IMR-90 (cell line): ENCODE data around the gene LGALS3.
A peak's percentile ranks its signal among the peaks of the same experiment; 100 is the strongest.

Source experiments
- BHLHE40 ChIP-seq: fragments of 150-350 bp; IDR thresholded peaks from 2 replicates; pipeline ENCODE4 v1.6.1; 2016; ENCODE audit warnings: mild to moderate bottlenecking, low read depth, low read length
- CEBPB ChIP-seq: IDR thresholded peaks from 2 replicates; pipeline ENCODE4 v1.6.1; 2012; ENCODE audit warnings: low read depth, low read length, improper control_type of control experiment
- FOS ChIP-seq: fragments of 150-350 bp; IDR thresholded peaks from 2 replicates; pipeline ENCODE4 v1.6.1; 2016; ENCODE audit warnings: low read depth, low read length
- MAZ ChIP-seq: IDR thresholded peaks from 2 replicates; pipeline ENCODE4 v1.6.1; 2012; ENCODE audit warnings: low read depth, mild to moderate bottlenecking, low read length, improper control_type of control experiment, moderate library complexity, borderline replicate concordance
- NFE2L2 ChIP-seq: fragments of 150-350 bp; IDR thresholded peaks from 2 replicates; pipeline ENCODE4 v1.6.1; 2016; ENCODE audit warnings: low read depth, mild to moderate bottlenecking, low read length
- POLR2A ChIP-seq: IDR thresholded peaks from 2 replicates; pipeline ENCODE4 v1.6.1; 2012; ENCODE audit warnings: mild to moderate bottlenecking, low read depth, low read length
- RAD21 ChIP-seq: IDR thresholded peaks from 2 replicates; pipeline ENCODE4 v1.6.1; 2012; ENCODE audit warnings: low read length, improper control_type of control experiment
- RCOR1 ChIP-seq: IDR thresholded peaks from 2 replicates; pipeline ENCODE4 v1.6.1; 2012; ENCODE audit warnings: mild to moderate bottlenecking, low read length, improper control_type of control experiment; ENCODE audit not compliant: insufficient replicate concordance
- SMC3 ChIP-seq: fragments of 150-350 bp; IDR thresholded peaks from 2 replicates; pipeline ENCODE4 v1.6.1; 2016; ENCODE audit warnings: low read depth, mild to moderate bottlenecking, antibody characterized with exemption, low read length, moderate library complexity
- TF ChIP-seq, protein P1 (sequence below): conservative IDR thresholded peaks from 2 replicates; pipeline ENCODE4 v1.5.1; 2012; ENCODE audit warnings: mild to moderate bottlenecking, low read depth, low read length, improper control_type of control experiment
- TF ChIP-seq, protein P2 (sequence below): fragments of 150-350 bp; IDR thresholded peaks from 2 replicates; pipeline ENCODE4 v1.6.1; 2016; ENCODE audit warnings: low read depth, mild to moderate bottlenecking, low read length, moderate library complexity, borderline replicate concordance
- TF ChIP-seq, protein P3 (sequence below): fragments of 150-350 bp; IDR thresholded peaks from 2 replicates; pipeline ENCODE4 v1.6.1; 2017; ENCODE audit warnings: mild to moderate bottlenecking, antibody characterized with exemption, low read length, low read depth

GRCh38 chr14:55129086-55129427 is at the start of gene LGALS3:
- TF ChIP-seq, protein P1, sequence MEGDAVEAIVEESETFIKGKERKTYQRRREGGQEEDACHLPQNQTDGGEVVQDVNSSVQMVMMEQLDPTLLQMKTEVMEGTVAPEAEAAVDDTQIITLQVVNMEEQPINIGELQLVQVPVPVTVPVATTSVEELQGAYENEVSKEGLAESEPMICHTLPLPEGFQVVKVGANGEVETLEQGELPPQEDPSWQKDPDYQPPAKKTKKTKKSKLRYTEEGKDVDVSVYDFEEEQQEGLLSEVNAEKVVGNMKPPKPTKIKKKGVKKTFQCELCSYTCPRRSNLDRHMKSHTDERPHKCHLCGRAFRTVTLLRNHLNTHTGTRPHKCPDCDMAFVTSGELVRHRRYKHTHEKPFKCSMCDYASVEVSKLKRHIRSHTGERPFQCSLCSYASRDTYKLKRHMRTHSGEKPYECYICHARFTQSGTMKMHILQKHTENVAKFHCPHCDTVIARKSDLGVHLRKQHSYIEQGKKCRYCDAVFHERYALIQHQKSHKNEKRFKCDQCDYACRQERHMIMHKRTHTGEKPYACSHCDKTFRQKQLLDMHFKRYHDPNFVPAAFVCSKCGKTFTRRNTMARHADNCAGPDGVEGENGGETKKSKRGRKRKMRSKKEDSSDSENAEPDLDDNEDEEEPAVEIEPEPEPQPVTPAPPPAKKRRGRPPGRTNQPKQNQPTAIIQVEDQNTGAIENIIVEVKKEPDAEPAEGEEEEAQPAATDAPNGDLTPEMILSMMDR = no peak
- TF ChIP-seq RAD21 (no peak), POLR2A (peak; percentile 85), SMC3 (no peak), BHLHE40 (no peak), NFE2L2 (no peak), RCOR1 (no peak), MAZ (no peak; the same call in 1 of the 2 replicates), CEBPB (no peak), FOS (no peak)
- TF ChIP-seq, protein P2, sequence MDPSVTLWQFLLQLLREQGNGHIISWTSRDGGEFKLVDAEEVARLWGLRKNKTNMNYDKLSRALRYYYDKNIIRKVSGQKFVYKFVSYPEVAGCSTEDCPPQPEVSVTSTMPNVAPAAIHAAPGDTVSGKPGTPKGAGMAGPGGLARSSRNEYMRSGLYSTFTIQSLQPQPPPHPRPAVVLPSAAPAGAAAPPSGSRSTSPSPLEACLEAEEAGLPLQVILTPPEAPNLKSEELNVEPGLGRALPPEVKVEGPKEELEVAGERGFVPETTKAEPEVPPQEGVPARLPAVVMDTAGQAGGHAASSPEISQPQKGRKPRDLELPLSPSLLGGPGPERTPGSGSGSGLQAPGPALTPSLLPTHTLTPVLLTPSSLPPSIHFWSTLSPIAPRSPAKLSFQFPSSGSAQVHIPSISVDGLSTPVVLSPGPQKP = no peak
- TF ChIP-seq, protein P3, sequence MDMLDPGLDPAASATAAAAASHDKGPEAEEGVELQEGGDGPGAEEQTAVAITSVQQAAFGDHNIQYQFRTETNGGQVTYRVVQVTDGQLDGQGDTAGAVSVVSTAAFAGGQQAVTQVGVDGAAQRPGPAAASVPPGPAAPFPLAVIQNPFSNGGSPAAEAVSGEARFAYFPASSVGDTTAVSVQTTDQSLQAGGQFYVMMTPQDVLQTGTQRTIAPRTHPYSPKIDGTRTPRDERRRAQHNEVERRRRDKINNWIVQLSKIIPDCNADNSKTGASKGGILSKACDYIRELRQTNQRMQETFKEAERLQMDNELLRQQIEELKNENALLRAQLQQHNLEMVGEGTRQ = no peak
